RPMI8226 (cell line): ENCODE data around the gene TRMT1.
A peak's percentile ranks its signal among the peaks of the same experiment; 100 is the strongest.

ENCODE experiments used
- DNase-seq: peaks from one replicate; pipeline ENCODE4 v3.0.0-alpha.2; 2015

TRMT1 gene

DNA sequence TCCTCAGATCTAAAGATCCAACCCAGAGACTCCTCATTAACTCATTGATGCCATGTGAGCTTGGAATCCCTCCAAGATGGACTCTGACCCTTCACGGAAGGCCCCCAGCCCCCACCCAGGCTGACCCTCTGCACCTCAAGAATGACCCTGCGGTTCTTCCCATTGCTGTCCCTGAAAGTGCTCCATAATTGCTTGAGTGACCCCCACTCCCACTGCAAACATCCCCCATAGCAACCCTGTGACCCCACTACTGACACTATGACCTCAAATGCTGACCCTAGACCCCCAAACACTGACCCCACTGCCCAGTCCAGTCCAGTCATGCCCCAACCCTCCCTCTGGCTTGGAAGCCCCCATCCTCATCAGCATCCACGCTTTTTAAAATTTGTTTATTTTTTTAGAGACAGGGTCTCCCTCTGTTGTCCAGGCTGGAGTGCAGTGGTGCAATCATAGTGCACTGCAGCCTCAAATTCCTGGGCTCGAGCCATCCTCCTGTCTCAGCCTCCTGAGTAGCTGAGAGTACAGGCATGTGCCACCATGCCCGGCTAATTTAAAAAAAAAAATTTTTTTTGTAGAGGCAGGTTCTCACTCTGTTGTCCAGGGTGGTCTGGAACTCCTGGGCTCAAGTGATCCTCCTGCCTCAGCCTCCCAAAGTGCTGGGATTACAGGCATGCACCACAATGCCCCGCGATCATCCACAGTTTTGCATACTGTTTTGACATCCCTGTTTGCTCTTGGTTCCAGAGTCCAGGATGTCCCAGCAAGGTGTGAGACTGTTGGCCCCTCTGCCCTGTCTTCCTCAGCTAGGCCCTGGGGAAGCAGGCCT, 14.7 kb downstream of the TRMT1 start:
- no peak for DNase-seq

DNA sequence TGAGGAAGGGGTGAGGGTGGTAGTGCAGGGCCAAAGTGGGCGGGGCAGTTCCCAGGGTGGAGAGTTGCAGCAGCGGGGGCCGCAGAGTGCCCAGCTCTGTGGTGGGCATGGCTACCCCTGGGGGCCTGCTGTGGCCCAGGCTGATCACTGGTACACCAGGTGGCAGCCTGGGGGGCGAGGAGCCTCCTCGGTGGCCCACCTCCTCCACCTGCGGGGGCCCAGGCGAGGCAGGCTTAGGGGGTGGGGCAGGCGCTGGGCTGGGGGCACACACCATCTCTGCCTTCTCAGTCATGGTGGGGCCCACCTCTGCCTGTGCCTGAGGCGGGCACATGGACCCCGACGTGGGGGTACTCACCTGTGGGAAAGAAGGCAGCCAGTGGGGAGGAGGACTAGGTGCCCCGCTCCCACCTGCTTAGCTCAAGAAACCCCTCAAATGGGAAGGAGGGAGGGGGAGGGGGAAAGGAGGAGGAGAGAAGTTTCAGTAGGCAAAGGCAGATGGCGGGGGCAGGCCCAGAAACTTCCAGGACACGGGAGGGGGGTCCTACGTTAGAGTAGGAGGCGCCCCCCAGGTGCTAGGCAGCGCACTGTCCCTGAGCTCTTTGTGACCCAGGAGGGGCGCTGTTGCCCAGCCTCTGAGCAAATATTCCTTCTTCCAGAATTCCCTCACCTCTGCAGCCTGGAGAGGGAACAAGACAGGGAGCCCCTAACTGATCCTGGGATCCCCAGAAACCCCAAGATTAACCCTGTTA, 15.5 kb downstream of the TRMT1 start:
- no peak for DNase-seq

DNA sequence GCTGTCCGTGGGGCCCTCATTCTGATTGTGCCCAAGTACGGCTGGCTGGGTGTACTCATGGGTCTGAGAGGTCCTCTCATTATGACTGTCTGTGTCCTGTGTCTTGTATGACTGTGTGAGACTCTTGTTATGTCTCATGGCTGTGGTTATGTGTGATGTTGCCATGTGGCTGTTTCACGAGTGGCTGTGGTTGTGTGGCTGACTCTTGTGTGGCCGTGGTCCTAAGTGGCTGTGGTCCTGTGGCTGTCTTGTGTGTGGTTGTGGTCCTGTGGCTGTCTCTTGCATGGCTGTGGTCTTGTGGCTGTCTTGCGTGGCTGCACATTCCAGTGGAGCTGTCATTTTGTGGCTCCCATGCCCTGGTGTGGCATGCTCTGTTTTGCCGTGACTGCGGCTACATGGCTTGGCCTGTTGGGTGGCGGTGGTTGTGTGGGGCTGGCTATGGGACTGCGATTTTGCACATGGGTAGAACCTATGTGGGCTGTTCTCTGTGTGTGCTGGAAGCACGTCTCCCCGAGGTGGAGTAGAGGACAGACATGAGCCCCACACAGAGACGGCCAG, 16.4 kb downstream of the TRMT1 start:
- DNase-seq = no peak

DNA sequence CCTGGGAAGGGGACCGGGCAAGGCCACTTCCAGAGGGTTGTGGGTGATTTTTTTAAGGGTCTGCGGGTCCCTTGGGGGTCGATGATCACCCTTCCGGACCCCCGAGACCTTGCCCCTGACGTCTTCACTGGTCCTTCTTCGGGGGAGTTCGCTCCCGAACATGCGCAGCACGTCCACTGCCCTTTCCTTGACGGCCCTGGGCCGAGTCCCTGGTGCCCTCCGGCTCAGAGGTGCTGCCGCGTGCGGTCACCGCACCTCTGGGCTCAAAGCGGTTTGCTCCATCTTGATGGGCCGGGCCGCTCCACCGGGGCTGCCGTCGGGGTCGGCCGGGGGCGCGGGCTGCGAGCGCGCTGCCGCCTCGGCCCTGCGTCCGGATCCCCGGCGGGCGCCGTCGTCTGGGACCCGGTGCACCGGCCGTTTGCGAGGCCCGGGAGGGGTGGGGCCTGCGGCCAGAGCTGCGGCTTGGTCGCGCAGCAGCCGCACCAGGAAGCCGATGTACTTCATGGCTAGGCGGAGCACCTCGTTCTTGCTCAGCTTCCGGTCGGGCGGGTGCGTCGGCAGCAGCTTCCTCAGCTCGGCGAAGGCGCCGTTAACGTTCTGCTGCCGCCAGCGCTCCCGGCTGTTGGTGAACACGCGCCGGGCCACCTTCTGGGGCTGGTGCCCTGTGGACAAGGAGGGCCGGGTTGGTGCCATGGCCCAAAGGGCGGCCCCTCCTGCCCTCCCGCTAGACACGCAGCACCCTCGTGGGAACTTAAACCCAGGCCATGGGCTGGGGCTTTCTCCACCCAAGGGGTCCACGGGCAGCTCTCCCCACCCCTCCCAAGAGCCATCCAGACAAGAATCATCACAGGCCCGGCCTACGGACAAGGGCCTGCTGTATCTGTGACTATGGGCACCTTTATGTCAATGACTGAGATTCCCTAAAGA, 17.2 kb downstream of the TRMT1 start:
- peak; percentile 65 for DNase-seq

DNA sequence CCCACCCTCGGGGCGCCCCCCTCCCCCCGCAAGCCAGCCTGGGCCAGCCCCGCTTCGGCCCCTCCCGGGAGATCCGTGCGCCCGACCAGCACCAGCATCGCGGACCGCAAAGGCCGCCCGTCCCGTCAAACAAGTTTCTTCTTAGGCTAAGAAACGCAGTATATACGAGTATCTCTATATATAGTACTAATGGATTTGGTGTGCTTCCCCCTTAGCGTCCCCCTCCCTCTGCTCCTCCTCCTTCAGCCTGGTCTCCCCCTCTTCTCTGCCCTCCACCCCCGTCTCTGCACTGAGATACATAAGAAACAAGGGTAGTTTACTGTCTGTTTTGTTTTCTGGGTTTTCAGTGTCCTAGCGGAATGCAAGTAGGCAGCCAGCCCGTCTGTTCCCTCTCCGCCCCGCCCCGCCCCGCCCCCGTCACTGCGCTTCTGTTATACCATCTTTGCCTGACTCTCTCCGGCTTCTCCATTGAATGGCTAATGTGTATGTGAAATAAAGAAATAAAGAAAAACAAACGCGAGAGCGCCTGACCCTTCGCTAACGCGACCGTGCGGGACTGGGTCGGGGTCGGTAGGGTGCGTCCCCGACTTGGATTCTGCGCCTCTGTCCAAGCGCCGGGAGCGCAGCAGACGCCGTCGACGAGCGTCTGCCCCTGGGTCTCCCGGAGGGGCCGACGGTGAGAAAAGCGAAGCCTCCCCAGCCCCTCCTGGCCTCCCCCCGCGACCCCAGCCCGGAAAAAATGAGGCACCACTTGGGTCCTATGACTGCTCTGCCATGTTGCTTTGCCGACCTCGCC, 18.1 kb downstream of the TRMT1 start:
- no peak for DNase-seq

DNA sequence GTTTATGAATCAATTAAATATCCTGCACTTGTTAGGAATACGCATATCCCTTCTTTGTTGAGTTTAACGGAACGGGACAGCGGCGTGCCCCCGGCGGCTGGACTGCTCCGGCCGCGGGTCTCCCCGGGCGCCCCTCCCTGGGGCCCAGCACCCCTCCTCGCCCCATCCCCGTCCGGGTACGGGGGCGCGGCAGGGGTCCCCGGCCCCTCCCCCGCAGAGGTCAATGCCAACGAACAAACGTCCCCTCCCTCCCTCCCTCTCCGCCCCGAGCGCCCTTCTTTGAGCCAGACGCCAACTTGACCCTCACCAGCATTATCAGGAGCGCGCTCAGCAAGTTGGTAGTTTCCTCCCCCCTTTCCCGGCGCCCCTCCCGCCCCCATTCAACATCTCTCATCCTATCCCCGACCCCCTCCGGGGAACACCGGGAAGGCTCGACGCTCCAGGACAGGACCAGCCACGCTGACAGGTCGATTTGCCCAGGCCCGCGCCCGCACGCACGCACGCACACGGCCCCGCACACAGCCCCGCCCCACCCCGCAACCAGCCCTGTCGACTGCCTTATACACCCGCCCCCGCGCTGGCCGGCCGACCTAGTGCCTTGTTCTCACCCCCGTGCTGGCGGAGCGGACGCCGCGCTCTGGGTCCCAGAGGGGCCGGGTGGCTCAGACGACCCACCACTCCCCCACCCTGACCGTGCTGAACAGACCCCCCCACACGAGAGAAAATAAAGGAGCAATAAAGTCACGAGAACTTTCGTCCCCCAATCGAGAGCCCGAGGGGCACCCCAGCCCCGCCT, 18.9 kb downstream of the TRMT1 start:
- DNase-seq = peak; percentile 51

DNA sequence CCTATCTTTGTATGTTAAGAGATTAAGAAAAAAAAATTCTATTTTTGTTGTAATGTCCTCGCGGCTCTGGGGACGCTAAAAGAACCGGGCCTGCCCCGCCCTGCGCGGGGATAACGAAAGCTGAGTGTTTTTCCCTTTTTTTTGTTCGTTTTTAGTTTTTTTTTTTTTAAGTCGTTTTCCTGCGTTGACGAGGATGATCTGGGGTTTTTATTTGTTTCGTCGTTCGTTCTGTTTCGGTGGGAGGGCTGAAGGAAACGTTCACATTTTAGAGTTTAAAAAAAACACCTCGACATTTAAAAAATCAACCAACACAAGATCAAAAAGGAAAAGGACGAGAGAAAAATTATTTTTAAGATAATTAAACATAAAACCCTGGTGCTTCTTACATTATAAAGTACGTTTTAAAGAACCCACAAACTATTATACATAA, 19.5 kb downstream of the TRMT1 start:
- DNase-seq = no peak

DNA sequence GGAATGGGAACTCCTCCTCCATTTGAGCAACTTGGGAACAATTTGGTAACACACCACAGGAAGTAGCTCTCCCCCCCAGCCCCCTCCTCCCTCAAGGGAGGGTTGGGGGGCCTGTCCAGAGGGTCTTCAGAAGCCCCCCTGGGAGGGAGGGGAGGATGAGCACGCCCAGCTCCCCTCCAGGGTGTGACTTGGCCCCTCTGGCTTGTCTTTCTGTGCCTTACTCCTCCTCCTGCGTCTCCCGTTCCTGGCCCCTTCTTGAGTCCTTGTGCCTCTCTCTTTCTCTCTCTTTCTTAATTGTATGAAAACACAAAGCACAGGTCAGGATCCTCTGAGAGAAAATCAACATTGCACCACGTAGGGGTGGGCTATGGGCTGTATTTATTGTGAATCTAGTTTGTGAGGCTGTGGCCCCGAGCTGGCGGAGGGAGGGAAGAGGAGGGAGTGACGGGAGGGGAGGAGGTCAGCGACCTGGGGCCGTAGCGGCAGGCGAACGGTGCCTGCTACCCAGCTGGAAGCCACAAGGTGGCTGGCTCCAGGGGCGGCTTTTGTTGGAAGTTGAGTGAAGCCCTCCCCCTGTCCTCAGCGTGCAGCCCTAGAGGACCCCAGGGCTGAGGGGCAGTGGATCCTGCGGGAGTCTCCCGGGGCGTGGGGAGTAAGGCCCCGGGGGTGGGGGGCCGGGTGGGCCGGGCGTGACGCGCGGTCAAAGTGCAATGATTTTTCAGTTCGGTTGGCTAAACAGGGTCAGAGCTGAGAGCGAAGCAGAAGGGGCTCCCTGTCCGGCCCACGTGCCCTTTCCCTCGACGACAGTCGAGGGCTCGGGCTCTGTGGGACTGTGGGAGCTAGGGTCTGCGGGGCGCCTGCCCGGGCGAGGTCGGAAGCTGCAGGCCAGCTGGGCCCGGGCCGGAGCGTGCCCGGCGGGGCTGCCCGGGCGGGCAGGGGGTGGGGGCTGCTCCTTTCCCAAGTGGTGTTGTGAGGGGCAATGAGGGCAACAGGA, 20.3 kb downstream of the TRMT1 start:
- DNase-seq = peak; percentile 71

DNA sequence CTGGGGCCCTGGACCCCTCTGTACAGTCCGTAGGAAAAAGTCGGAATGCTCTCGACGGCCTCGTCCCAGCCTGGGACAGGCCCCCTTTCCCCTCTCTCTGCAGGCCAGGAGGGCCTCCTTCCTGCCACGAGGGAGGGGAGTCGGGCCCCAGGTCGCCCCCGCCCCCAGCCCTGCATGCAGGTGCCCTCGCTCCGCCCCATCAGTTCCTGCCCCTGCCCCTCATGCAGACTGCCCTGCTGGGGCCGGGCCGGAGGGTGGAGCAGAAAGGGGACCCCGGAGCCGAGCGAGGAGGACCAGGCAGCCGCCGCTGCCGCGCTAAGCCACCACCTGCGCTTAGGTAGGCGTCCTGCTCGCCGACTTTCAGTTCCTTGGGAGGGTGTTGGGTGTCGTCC, 21.2 kb downstream of the TRMT1 start:
- DNase-seq = peak; percentile 60

DNA sequence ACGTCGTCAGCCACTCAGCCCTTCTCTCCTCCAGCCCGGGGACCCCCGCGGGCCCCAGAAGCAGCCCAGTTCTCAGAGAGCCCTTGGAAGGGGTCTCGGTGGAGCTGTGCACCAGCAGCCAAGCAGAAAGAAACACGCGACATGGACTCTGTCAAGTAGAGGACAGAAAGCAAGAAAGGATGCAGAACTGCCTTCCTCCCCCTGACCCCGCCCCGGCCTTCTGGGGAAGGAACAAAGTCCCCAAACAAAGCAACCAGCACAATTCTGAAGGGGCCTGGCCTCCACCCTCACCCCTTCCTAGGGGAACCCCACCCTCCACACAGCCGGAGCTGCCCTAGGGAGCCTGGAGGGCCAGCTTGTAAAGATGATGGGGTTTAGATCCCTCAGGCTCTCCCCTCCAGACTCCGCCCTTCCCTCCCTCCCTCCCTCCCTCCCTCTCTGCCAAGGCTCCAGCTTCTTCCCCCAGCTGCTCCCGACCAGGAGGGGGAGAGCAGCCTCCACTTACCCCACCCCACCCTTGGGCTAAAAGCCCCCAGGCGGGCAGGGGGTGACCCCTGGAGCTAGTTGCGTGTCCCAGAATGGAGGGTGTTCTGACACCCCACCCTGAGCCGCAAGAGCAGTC, 21.7 kb downstream of the TRMT1 start:
- DNase-seq = no peak

DNA sequence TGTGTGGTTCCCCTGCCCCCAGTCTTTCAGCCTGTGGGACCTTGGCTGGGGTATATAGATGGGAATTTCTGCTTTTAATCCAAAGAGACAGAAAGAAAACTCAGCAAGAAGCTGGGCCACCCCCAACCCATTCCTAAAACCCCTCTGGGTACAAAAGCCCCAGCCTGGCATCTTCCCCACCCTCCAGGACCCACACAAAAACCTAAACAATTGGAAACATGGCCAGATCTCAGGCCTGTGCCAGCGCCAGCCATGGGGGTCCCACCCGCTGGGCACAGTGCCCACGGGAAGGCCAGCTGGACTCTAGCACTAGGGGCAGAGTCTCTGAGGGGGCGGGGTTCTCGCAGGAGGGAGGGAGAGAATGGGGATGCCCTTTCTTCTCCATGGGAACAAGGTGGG, 22.4 kb downstream of the TRMT1 start:
- DNase-seq = no peak

DNA sequence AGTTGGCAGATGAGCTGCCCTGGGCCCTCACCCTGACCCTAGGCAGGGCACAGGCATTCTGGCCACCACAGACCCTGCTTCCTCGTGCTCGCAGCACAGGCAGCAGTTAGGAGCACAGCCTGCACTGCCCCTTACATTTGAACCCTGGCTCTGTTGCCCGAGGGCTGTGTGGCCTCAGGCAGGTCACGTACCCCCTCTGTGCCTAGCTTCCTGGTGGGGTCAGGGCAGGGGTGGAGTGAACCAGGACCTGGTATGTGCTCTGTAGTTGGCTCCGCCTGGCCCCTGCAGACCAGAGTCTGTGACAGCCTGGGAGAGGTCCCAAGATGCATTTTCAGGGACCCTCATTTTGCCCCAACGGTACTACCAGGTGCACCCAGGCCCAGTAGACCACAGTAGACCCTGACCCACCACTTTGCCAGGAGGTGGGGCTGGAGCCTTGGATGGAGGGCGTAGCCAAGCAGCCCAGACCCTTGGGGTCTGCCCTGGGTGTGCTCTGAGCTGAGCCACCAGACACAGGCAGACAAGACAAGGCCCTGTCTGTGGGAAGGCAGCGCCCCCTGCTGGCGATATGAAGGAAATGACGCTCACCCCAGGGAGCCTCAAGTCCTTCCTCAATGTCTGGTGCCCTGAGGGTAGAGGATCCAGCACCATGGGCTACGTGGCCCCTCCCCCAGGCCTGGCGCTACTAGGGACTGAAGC, 23.0 kb downstream of the TRMT1 start:
- peak; percentile 81 for DNase-seq

DNA sequence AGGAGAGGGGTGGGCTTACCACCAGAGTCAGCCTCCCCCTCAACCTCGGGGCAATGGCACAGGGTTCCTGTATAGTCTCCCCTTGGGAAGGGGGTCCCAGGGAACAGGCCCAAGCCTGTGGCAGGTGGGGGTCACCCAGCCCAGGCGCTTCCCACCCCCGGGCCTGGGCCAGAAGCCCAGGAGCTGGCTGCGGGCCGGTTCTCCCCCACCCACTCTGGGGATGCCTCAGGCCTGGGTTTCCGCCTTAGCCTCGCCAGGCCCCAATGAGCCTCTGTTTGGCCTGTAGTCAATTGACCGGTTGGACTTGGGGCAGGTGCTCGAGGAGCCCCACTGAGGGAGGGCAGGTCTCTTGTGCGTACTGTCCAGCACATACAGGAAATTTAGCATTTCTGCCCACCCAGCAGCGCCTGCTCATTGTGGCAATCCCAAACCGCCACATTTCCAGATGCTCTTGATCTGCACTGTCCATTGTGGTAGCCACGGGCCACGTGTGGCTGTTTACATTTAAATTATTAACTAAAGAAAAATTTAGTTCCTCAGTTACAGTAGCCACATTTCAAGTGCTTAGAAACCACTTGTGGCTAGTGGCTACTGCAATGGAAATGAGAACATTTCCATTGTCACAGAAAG, 23.8 kb downstream of the TRMT1 start:
- DNase-seq = no peak

DNA sequence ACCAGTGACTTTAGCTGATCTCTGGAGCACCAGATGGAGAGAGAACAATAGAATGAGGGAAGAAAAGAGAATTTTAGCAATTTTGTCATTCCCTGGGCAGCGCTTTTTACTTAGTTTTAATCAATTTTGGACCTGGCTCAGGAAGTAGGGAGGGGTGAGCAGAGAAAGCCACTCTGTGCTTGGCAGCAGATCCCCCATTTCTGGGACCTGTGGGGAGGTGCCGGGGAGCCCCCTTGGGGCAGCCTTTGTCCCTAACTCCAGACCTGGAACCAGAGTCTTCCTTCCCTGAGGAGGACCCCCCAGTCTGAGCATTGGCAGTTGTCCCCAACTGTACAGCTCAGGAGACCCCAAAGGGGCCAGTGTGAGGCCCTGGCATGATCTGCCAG, 24.4 kb downstream of the TRMT1 start:
- no peak for DNase-seq

DNA sequence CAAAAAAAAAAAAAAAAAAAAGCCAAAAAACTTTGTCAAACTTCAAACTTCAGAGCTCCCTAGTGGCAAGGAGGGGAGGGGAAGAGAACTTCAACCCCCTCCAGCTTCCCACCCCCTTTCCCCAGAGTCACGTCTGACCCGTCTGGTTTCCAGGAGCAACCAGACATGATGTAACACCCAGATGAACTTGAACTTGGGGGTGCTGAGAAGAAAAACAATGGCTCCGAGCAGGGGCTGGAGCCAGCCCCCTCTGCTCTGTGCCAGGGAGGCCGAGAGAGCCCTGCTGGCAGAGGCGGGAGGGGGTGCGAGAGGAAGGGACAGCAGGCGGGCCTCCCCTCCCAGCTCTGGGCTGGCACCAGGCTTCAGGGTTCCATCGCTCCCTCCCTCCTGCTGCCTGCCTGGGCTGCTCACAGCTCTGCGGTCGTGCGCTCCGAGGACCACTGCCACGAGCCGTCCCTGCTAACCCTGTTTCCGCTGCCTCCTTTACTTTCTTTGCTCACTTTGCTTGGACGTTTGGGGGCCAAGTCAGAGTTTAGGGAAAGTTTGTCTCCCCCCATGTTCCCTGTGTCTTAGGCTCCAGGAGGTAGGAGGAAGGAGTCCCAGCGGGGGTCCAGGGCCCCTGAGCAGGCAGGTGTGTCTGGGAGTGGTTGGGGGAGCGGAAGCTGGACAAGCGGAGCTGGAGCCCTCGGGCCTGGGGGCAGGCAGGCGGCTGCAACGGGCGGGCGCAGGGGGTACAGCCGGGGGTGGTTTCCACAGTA, 25.0 kb downstream of the TRMT1 start:
- DNase-seq = no peak

DNA sequence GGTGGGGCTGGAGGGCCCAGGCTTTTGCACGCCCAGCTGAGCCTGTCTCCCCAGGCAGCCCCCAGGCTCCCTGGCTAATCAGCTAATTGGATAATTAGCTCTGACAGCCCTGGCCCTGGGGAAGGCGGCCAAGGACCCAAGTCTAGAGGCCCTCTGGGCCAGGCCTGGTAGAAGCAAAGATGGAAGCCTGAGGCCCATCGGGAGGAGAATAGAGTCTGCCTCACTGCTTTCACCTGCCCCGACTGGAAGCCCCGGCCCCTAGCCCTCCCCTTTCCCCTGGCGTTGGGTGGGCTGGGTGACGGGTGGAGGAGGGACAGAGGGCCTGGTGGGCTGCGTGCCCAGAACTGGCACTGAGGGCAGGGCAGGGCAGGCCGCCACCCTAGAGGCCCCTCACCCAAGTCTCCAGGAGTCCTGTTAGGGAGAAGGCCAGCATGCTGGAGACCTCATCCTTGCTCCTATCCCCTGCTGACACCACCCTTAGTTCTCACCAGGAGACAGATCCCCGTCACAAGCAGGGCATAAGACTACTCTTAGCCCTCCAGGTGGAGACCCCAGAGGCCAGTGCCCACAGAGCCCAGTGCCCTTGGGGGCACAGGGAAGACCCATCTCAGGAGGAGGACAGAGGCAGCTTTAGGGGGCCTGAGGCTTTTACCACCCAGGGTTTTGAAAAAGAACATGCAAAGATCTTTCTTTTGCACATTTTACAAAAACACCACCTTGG, 25.9 kb downstream of the TRMT1 start:
- no peak for DNase-seq
